Breast epithelium (tissue), 4 donors: ENCODE results near the gene SAMD11. TPM values are rescaled to one million over a fixed set of nuclear protein-coding genes. Genes with fewer than 3 reads are reported as not detected.

Source experiments
- DNase-seq, 2 donors: peaks; one replicate each; pipeline ENCODE4 v3.0.0-alpha.2; 2019; ENCODE audit warnings: low spot score in 2 of 2
- H3K27ac ChIP-seq, 2 donors: fragments of 200-600 bp; sonication (generic) in 1 of 2; one replicate each; pipeline ENCODE4 v1.5.1; 2016 to 2019; ENCODE audit warnings: mild to moderate bottlenecking in 1 of 2
- H3K27me3 ChIP-seq, 2 donors: fragments of 200-600 bp; sonication (generic) in 1 of 2; one replicate each; pipeline versions ENCODE4 v1.5.1 to v1.6.0; 2017 to 2019; ENCODE audit warnings: control low read depth in 1 of 2, mild to moderate bottlenecking in 1 of 2
- H3K36me3 ChIP-seq: fragments of 200-600 bp; one replicate; pipeline ENCODE4 v1.5.1; 2019
- H3K4me1 ChIP-seq, 2 donors: fragments of 200-600 bp; sonication (generic); one replicate each; pipeline ENCODE4 v1.5.1; 2016 to 2019; ENCODE audit warnings: control low read depth in 1 of 2
- H3K4me3 ChIP-seq, 3 donors: fragments of 200-600 bp; sonication (generic); 1 replicate in 2 of 3; 2 replicates in 1 of 3; pipeline ENCODE4 v1.5.1; 2016 to 2019; ENCODE audit warnings: mild to moderate bottlenecking in 3 of 3, moderate library complexity in 2 of 3
- H3K9me3 ChIP-seq, 2 donors: fragments of 200-600 bp; sonication (generic) in 1 of 2; one replicate each; pipeline ENCODE4 v1.5.1; 2016 to 2019; ENCODE audit warnings: control low read depth in 1 of 2
- CTCF ChIP-seq, 3 donors: fragments of 450-650 bp; IDR thresholded peaks; one replicate each; pipeline ENCODE4 v1.5.1; 2016 to 2017; ENCODE audit warnings: antibody characterized with exemption in 3 of 3, mild to moderate bottlenecking in 3 of 3, moderate library complexity in 3 of 3
- POLR2A ChIP-seq: fragments of 450-650 bp; IDR thresholded peaks from one replicate; pipeline ENCODE4 v1.6.1; 2016; ENCODE audit warnings: antibody characterized with exemption, mild to moderate bottlenecking, moderate library complexity
- POLR2AphosphoS5 ChIP-seq, 3 donors: sonication (generic); formaldehyde crosslinking; IDR thresholded peaks; one replicate each; pipeline ENCODE4 v1.6.1; 2017; ENCODE audit warnings: antibody characterized with exemption in 3 of 3
- intact Hi-C: fragments of 100-400 bp; cut with DNase I; formaldehyde crosslinking; loops from one replicate; pipeline ENCODE4 v1.15.1; 2023; ENCODE audit warnings: low total_unique reads
- total RNA-seq, 3 donors: library from RNA; depleted of rRNA; stranded (reverse); fragments of >200 nt; gene quantifications; one replicate each; pipeline ENCODE4 v1.1.0, GENCODE V29; 2016

Gene SAMD11
- total RNA-seq, 3 donors from 2014 or later, result 0.16 to 23.0 (median 2.9) TPM

DNA sequence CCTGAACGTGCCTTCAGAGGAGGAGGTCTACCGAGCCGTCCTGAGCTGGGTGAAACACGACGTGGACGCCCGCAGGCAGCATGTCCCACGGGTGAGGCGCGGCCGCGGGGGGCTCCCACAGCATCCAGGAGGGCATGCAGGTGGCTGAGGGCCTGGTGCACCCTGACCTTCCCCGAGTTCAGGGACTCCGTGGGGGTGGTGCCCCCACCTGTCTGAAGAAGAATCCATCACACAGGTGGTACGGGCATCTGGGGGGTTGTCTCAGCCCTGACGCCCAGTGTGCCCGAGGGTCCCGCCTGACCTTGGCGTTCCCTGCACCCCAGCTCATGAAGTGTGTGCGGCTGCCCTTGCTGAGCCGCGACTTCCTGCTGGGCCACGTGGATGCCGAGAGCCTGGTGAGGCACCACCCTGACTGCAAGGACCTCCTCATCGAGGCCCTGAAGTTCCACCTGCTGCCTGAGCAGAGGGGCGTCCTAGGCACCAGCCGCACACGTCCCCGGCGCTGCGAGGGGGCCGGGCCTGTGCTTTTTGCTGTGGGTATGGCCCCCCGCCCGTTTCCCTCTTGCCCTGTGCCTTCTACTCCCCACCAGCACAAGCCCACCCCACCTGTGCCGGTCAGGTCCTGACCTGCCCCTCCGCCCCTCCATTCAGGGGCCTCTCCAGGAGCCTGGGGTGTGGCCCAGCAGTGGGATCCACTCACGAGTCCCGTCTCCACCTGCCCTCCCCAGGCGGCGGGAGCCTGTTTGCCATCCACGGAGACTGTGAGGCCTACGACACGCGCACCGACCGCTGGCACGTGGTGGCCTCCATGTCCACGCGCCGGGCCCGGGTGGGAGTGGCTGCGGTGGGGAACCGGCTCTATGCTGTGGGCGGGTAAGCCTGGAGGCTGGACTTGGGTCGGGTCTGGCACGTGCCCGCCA, 38.9 kb downstream of the SAMD11 start:
- no peak for DNase-seq
- TF ChIP-seq POLR2A, result no peak
- TF ChIP-seq CTCF (IDR thresholded peaks at IDR 0.05), result no peak
- TF ChIP-seq POLR2AphosphoS5 (IDR thresholded peaks at IDR 0.05), result no peak
- H3K4me3 ChIP-seq, result no peak overlapping the region
- no peaks in the 10 kb centered on the region for H3K36me3 ChIP-seq
- no peaks in the 10 kb centered on the region for H3K27me3 ChIP-seq
- H3K9me3 ChIP-seq, result no peaks in the 10 kb centered on the region
- H3K27ac ChIP-seq, result no peak overlapping the region
- H3K4me1 ChIP-seq, result peaks cover 4 to 19% of the 10 kb centered on the region in 2 donors
- intact Hi-C loops, result no loop called here

GRCh38 chr1:963301-963651, 39.6 kb downstream of the SAMD11 start:
- TF ChIP-seq POLR2A (no peak), POLR2AphosphoS5 (IDR thresholded peaks at IDR 0.05) (no peak), CTCF (IDR thresholded peaks at IDR 0.05) (no peak)
- Histone ChIP-seq H3K27me3 (peaks cover 0 to 4% of the 10 kb centered on the region in 2 donors), H3K27ac (no peak overlapping the region), H3K36me3 (no peaks in the 10 kb centered on the region), H3K4me3 (no peak overlapping the region), H3K9me3 (no peaks in the 10 kb centered on the region), H3K4me1 (peaks cover 4 to 18% of the 10 kb centered on the region in 2 donors)
- no peak for DNase-seq
- intact Hi-C loops, result no loop called here

DNA sequence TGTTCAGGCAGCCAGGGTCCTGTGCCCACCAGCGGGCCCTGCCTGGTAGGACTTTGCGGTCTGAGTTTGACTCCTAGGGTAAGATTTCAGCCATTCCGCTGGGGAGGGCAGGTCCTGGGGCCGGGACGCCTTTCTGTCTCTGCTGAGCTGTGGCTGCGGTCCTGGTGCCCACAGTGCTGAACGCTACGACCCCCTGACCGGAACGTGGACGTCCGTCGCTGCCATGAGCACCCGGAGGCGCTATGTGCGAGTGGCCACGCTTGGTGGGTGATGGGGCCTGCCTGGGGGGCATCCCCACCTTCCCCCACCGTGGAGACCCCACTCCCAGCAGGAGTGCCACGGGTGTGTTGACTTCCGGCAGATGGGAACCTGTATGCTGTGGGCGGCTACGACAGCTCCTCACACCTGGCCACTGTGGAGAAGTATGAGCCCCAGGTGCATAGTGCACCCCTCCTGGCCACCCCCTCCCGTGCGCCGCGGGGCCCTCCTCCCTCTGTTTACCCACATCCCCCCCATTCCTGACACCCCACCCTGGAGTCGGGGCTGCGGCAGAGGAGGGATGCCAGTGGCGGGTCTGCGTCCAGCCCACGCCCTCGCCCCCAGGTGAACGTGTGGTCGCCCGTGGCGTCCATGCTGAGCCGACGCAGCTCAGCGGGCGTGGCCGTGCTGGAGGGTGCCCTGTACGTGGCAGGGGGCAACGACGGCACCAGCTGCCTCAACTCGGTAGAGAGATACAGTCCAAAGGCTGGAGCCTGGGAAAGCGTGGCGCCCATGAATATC, 40.2 kb downstream of the SAMD11 start:
- H3K36me3 ChIP-seq, result no peaks in the 10 kb centered on the region
- DNase-seq, result no peak
- H3K27me3 ChIP-seq, result peaks cover 0 to 4% of the 10 kb centered on the region in 2 donors
- no peaks in the 10 kb centered on the region for H3K9me3 ChIP-seq
- TF ChIP-seq POLR2A, result no peak
- no peak for TF ChIP-seq CTCF (IDR thresholded peaks at IDR 0.05)
- TF ChIP-seq POLR2AphosphoS5 (IDR thresholded peaks at IDR 0.05), result no peak
- H3K4me3 ChIP-seq, result no peak overlapping the region
- intact Hi-C loops, result no loop called here
- no peak overlapping the region for H3K27ac ChIP-seq
- H3K4me1 ChIP-seq, result peaks cover 4 to 16% of the 10 kb centered on the region in 2 donors

DNA sequence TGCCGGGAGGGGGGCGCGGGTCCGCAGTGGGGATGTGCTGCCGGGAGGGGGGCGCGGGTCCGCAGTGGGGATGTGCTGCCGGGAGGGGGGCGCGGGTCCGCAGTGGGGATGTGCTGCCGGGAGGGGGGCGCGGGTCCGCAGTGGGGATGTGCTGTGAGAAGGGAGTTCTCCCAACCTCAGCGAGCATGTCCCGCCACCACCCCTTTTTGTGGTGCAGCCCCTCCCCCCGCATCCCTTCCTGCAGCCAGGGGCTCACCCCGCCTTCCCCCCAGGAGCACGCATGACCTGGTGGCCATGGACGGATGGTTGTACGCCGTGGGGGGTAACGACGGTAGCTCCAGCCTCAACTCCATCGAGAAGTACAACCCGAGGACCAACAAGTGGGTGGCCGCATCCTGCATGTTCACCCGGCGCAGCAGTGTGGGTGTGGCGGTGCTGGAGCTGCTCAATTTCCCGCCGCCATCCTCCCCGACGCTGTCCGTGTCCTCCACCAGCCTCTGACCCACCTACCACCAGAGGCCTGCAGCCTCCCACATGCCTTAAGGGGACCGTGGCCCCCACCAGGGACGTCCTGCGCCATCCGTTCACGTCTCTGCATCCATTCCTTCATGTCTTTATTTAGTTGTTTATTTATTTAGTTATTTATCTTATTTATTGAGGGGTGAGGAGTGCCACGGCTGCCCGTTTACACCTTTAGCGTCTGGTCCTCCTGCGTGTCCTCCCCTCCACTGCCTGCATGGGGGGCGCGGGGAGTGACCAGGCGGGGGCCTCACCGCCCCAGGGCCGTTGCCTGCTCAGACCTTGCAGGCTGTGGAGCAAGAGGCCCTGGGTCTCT, 41.2 kb downstream of the SAMD11 start:
- intact Hi-C loops, result no loop called here

More for the DNA sequence above, 41.2 kb downstream of the SAMD11 start:
- Histone ChIP-seq H3K27me3 (peaks cover 0 to 4% of the 10 kb centered on the region in 2 donors), H3K9me3 (no peaks in the 10 kb centered on the region), H3K27ac (no peak overlapping the region), H3K36me3 (no peaks in the 10 kb centered on the region), H3K4me3 (no peak overlapping the region), H3K4me1 (peaks cover 4 to 16% of the 10 kb centered on the region in 2 donors)
- TF ChIP-seq CTCF (IDR thresholded peaks at IDR 0.05), result no peak
- no peak for TF ChIP-seq POLR2A
- no peak for TF ChIP-seq POLR2AphosphoS5 (IDR thresholded peaks at IDR 0.05)
- DNase-seq, result no peak
